Gastrocnemius medialis (tissue), 4 donors: ENCODE measurements around the gene HMX1.

Experiments used
- POLR2A ChIP-seq, 2 donors: fragments of 450-650 bp; IDR thresholded peaks; one replicate each; pipeline ENCODE4 v1.6.1; 2017; ENCODE audit warnings: antibody characterized with exemption in 2 of 2, mild to moderate bottlenecking in 2 of 2, moderate library complexity in 2 of 2
- TF ChIP-seq, protein P1 (sequence below), 5 experiments: fragments of 450-650 bp in 3 of 5; fragments of 200-600 bp in 2 of 5; sonication (generic) in 2 of 5; IDR thresholded peaks in 4 of 5; conservative IDR thresholded peaks in 1 of 5; 1 replicate in 4 of 5; 2 replicates in 1 of 5; pipeline ENCODE4 v1.5.1; 2016 to 2019; ENCODE audit warnings: antibody characterized with exemption in 5 of 5, mild to moderate bottlenecking in 3 of 5, moderate library complexity in 3 of 5

DNA sequence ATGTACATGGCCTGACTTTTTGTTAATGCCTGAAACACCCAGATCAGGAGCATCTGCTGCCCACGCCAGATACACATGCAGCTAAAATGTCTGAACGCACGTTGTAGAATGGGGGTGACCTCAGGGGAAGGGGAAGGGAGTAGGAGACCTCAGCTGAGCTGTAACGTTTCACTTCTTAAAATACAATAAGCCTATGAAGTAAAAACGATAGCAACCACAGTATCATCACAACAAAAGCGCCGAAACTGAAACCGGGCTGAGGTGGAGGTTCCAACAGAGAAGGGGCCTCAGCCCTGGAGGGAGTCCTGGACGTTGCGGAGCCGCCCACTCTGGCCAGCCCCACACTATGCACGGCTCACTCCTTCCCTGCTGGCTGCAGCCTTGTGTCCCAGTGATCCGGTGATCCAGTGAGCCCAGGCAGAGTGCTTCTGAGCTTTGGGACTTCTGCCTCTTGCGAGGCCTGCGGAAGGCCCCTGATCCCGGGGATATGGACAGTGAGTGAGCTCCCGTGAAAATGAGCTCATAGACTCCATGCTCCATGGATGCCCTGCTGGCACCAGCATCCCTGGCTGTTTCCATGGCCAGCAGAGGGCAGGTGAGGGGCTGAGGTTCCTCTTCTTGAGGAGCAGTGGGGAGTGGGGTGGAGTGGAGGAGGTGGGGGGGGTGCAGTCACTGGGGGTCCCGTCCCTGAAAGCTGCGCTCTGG lies 52.0 kb downstream of the HMX1 start:
- TF ChIP-seq, protein P1, sequence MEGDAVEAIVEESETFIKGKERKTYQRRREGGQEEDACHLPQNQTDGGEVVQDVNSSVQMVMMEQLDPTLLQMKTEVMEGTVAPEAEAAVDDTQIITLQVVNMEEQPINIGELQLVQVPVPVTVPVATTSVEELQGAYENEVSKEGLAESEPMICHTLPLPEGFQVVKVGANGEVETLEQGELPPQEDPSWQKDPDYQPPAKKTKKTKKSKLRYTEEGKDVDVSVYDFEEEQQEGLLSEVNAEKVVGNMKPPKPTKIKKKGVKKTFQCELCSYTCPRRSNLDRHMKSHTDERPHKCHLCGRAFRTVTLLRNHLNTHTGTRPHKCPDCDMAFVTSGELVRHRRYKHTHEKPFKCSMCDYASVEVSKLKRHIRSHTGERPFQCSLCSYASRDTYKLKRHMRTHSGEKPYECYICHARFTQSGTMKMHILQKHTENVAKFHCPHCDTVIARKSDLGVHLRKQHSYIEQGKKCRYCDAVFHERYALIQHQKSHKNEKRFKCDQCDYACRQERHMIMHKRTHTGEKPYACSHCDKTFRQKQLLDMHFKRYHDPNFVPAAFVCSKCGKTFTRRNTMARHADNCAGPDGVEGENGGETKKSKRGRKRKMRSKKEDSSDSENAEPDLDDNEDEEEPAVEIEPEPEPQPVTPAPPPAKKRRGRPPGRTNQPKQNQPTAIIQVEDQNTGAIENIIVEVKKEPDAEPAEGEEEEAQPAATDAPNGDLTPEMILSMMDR (IDR thresholded peaks at IDR 0.05 in 4 of 5, conservative IDR thresholded peaks at IDR 0.05 in 1 of 5): no peak
- TF ChIP-seq POLR2A (IDR thresholded peaks at IDR 0.05): no peak
